Endodermal cell (in vitro differentiated cells): Measurements from ENCODE around the gene ACADL. TPM values are rescaled to one million over a fixed set of nuclear protein-coding genes. Genes with fewer than 3 reads are reported as not detected.
A peak's percentile ranks its signal among the peaks of the same experiment; 100 is the strongest.

Experiments
- DNase-seq: peaks from one replicate; pipeline ENCODE4 v3.0.0-alpha.2; 2017
- H3K27ac ChIP-seq: 2 replicates; pipeline ENCODE4 v1.5.1; 2013; ENCODE audit warnings: mild to moderate bottlenecking, low read depth, low read length, moderate library complexity
- H3K27me3 ChIP-seq: 2 replicates; pipeline ENCODE4 v1.6.1; 2013; ENCODE audit warnings: mild to moderate bottlenecking, low read length, moderate library complexity; ENCODE audit not compliant: insufficient read depth, control insufficient read depth, poor library complexity, severe bottlenecking
- H3K36me3 ChIP-seq: 2 replicates; pipeline ENCODE4 v1.7.0; 2013; ENCODE audit warnings: mild to moderate bottlenecking, low read length, moderate library complexity; ENCODE audit not compliant: control insufficient read depth, insufficient read depth
- H3K4me1 ChIP-seq: one replicate; pipeline ENCODE4 v1.7.0; 2013; ENCODE audit warnings: low read length; ENCODE audit not compliant: control insufficient read depth, insufficient read depth
- H3K4me3 ChIP-seq: 2 replicates; pipeline ENCODE4 v1.5.1; 2013; ENCODE audit warnings: mild to moderate bottlenecking, low read length, moderate library complexity
- H3K9ac ChIP-seq: 2 replicates; pipeline ENCODE4 v1.6.1; 2013; ENCODE audit warnings: mild to moderate bottlenecking, low read length, moderate library complexity; ENCODE audit not compliant: poor library complexity, severe bottlenecking; ENCODE audit errors: extremely low read depth
- H3K9me3 ChIP-seq: 2 replicates; pipeline ENCODE4 v1.6.1; 2013; ENCODE audit warnings: mild to moderate bottlenecking, low read length, moderate library complexity; ENCODE audit not compliant: control insufficient read depth
- H3K27ac Mint-ChIP-seq: 2 replicates; pipeline ENCODE4 v1.8.0; 2020; ENCODE audit warnings: mixed read lengths
- H3K27me3 Mint-ChIP-seq: 2 replicates; pipeline ENCODE4 v1.8.0; 2021; ENCODE audit warnings: mild to moderate bottlenecking, mixed read lengths; ENCODE audit not compliant: insufficient read depth
- H3K36me3 Mint-ChIP-seq: 2 replicates; pipeline ENCODE4 v1.8.0; 2020; ENCODE audit warnings: low read depth, mixed read lengths
- H3K4me1 Mint-ChIP-seq: 2 replicates; pipeline ENCODE4 v1.8.0; 2020; ENCODE audit warnings: mixed read lengths
- H3K4me3 Mint-ChIP-seq: 2 replicates; pipeline ENCODE4 v1.8.0; 2020; ENCODE audit warnings: mild to moderate bottlenecking, moderate library complexity, mixed read lengths
- H3K9me3 Mint-ChIP-seq: 2 replicates; pipeline ENCODE4 v1.8.0; 2020; ENCODE audit warnings: mild to moderate bottlenecking, mixed read lengths
- CTCF ChIP-seq: fragments of 200-600 bp; sonication (generic); conservative IDR thresholded peaks from 2 replicates; pipeline ENCODE4 v1.5.0; 2021; ENCODE audit warnings: antibody characterized with exemption, mild to moderate bottlenecking
- WGBS, 2 experiments: methylation state at CpG; one replicate each; pipeline versions ENCODE4 v1.1.5 to v1.1.7; 2013; ENCODE audit warnings: missing lambda C conversion rate in 2 of 2, mixed read lengths in 1 of 2; ENCODE audit not compliant: insufficient coverage in 1 of 2, insufficient read length in 1 of 2; 5-methylcytosine and 5-hydroxymethylcytosine counted together
- total RNA-seq, 2 donors: library from RNA; stranded (reverse); fragmentation: NEBNext Ultra II Directional in 1 of 2; extraction: Animal tissue kit (Norgen Biotek cat#: 25700) in 1 of 2; gene quantifications; 2 replicates in 1 of 2; 3 replicates in 1 of 2; pipeline ENCODE4 v1.2.1, GENCODE V29; 2021

Gene ACADL
- total RNA-seq, 2 donors from 2014 or later: 0.66 to 1.1 TPM

- H3K27me3 Mint-ChIP-seq: no peaks in the 10 kb centered on the region
- H3K4me3 Mint-ChIP-seq: no peak overlapping the region
- peak overlapping the region; percentile 3 for H3K27ac Mint-ChIP-seq
- H3K4me1 Mint-ChIP-seq: peaks cover 5% of the 10 kb centered on the region
- no peaks in the 10 kb centered on the region for H3K4me1 ChIP-seq
- no peaks in the 10 kb centered on the region for H3K36me3 Mint-ChIP-seq
- H3K9me3 Mint-ChIP-seq: no peaks in the 10 kb centered on the region
- TF ChIP-seq CTCF: no peak
- no peak for DNase-seq
- no peak overlapping the region for H3K4me3 ChIP-seq
- H3K9me3 ChIP-seq: no peaks in the 10 kb centered on the region
- no peaks in the 10 kb centered on the region for H3K27me3 ChIP-seq
- WGBS, 2 experiments: 85 to 86% methylated on average over 6 to 7 of the region's 7 CpGs
- H3K27ac ChIP-seq: no peak overlapping the region
- H3K36me3 ChIP-seq: no peaks in the 10 kb centered on the region
- H3K9ac ChIP-seq: no peak overlapping the region
Observed at GRCh38 chr2:210252699-210253606, 27.7 kb upstream of the ACADL start.

GRCh38 chr2:210250622-210251021, 25.4 kb upstream of the ACADL start:
- TF ChIP-seq CTCF: no peak
- H3K4me3 ChIP-seq: no peak overlapping the region
- WGBS, 2 experiments: 83 to 94% methylated on average over 1 of the region's 1 CpG
- no peaks in the 10 kb centered on the region for H3K27me3 ChIP-seq
- no peak overlapping the region for H3K27ac ChIP-seq
- H3K4me3 Mint-ChIP-seq: no peak overlapping the region
- no peaks in the 10 kb centered on the region for H3K4me1 ChIP-seq
- H3K36me3 ChIP-seq: no peaks in the 10 kb centered on the region
- H3K9me3 Mint-ChIP-seq: peaks cover 16% of the 10 kb centered on the region
- H3K27ac Mint-ChIP-seq: no peak overlapping the region
- H3K4me1 Mint-ChIP-seq: peaks cover 5% of the 10 kb centered on the region
- no peaks in the 10 kb centered on the region for H3K27me3 Mint-ChIP-seq
- H3K9ac ChIP-seq: no peak overlapping the region
- no peak for DNase-seq
- peaks cover 2% of the 10 kb centered on the region for H3K36me3 Mint-ChIP-seq
- peaks cover 10% of the 10 kb centered on the region for H3K9me3 ChIP-seq

- H3K36me3 ChIP-seq: no peaks in the 10 kb centered on the region
- H3K4me1 Mint-ChIP-seq: peaks cover 2% of the 10 kb centered on the region
- no peak overlapping the region for H3K4me3 ChIP-seq
- no peak overlapping the region for H3K27ac Mint-ChIP-seq
- no peak overlapping the region for H3K27ac ChIP-seq
- DNase-seq: no peak
- no peaks in the 10 kb centered on the region for H3K9me3 ChIP-seq
- no peak overlapping the region for H3K9ac ChIP-seq
- WGBS, 2 experiments: 90 to 92% methylated on average over 3 of the region's 3 CpGs
- no peak for TF ChIP-seq CTCF
- H3K4me1 ChIP-seq: no peaks in the 10 kb centered on the region
- peaks cover 5% of the 10 kb centered on the region for H3K27me3 Mint-ChIP-seq
- no peaks in the 10 kb centered on the region for H3K9me3 Mint-ChIP-seq
- no peak overlapping the region for H3K4me3 Mint-ChIP-seq
- H3K36me3 Mint-ChIP-seq: no peaks in the 10 kb centered on the region
- H3K27me3 ChIP-seq: no peaks in the 10 kb centered on the region
Observed at GRCh38 chr2:210233487-210233886, 8.2 kb upstream of the ACADL start.
